ENCODE measurements around the gene WIPF3.

Gene WIPF3

GRCh38 chr7:29893351-29893965 is 87.2 kb downstream of the WIPF3 start:
- Histone ChIP-seq H3K4me1 (ENCODE audit: insufficient read depth, low read length, poor library complexity, severe bottlenecking) (no peaks in the 10 kb centered on the region), H2AFZ (ENCODE audit: low read length) (no peak overlapping the region), H4K20me1 (ENCODE audit: insufficient read depth, low read length, poor library complexity, severe bottlenecking) (no peaks in the 10 kb centered on the region), H3K9ac (ENCODE audit: low read depth, low read length, poor library complexity, severe bottlenecking) (no peak overlapping the region), H3K9me3 (ENCODE audit: insufficient read depth, low read depth, low read length) (no peaks in the 10 kb centered on the region), H3F3A (ENCODE audit: low read depth) (no peaks in the 10 kb centered on the region), H3K36me3 (ENCODE audit: insufficient read depth, low read length) (no peaks in the 10 kb centered on the region), H3K4me2 (ENCODE audit: low read depth, low read length, poor library complexity, severe bottlenecking) (no peak overlapping the region), H3K4me3 (ENCODE audit: low read length, poor library complexity, severe bottlenecking) (no peak overlapping the region), H3K79me2 (ENCODE audit: insufficient read depth, low read length) (no peaks in the 10 kb centered on the region), H3K27me3 (ENCODE audit: insufficient read depth, low read length, poor library complexity, severe bottlenecking) (no peaks in the 10 kb centered on the region), H3K9me2 (replicated peaks; ENCODE audit: low read depth, low read length) (no peaks in the 10 kb centered on the region)
- TF ChIP-seq, protein P1, sequence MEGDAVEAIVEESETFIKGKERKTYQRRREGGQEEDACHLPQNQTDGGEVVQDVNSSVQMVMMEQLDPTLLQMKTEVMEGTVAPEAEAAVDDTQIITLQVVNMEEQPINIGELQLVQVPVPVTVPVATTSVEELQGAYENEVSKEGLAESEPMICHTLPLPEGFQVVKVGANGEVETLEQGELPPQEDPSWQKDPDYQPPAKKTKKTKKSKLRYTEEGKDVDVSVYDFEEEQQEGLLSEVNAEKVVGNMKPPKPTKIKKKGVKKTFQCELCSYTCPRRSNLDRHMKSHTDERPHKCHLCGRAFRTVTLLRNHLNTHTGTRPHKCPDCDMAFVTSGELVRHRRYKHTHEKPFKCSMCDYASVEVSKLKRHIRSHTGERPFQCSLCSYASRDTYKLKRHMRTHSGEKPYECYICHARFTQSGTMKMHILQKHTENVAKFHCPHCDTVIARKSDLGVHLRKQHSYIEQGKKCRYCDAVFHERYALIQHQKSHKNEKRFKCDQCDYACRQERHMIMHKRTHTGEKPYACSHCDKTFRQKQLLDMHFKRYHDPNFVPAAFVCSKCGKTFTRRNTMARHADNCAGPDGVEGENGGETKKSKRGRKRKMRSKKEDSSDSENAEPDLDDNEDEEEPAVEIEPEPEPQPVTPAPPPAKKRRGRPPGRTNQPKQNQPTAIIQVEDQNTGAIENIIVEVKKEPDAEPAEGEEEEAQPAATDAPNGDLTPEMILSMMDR (conservative IDR thresholded peaks at IDR 0.05; ENCODE audit: low read length), result no peak
- TF ChIP-seq EZH2phosphoT487 (IDR thresholded peaks at IDR 0.05; ENCODE audit: borderline replicate concordance), result no peak

- H3K36me3 ChIP-seq (ENCODE audit: insufficient read depth, low read length), result no peaks in the 10 kb centered on the region
- H3K9me2 ChIP-seq (replicated peaks; ENCODE audit: low read depth, low read length), result no peaks in the 10 kb centered on the region
- H3K9ac ChIP-seq (ENCODE audit: low read depth, low read length, poor library complexity, severe bottlenecking), result no peak overlapping the region
- no peaks in the 10 kb centered on the region for H3F3A ChIP-seq (ENCODE audit: low read depth)
- TF ChIP-seq, protein P1 (conservative IDR thresholded peaks at IDR 0.05; ENCODE audit: low read length), result no peak
- TF ChIP-seq EZH2phosphoT487 (IDR thresholded peaks at IDR 0.05; ENCODE audit: borderline replicate concordance), result no peak
- no peak overlapping the region for H3K4me2 ChIP-seq (ENCODE audit: low read depth, low read length, poor library complexity, severe bottlenecking)
- no peaks in the 10 kb centered on the region for H3K9me3 ChIP-seq (ENCODE audit: insufficient read depth, low read depth, low read length)
- H3K27me3 ChIP-seq (ENCODE audit: insufficient read depth, low read length, poor library complexity, severe bottlenecking), result no peaks in the 10 kb centered on the region
- no peaks in the 10 kb centered on the region for H4K20me1 ChIP-seq (ENCODE audit: insufficient read depth, low read length, poor library complexity, severe bottlenecking)
- no peaks in the 10 kb centered on the region for H3K4me1 ChIP-seq (ENCODE audit: insufficient read depth, low read length, poor library complexity, severe bottlenecking)
- H2AFZ ChIP-seq (ENCODE audit: low read length), result no peak overlapping the region
- no peaks in the 10 kb centered on the region for H3K79me2 ChIP-seq (ENCODE audit: insufficient read depth, low read length)
- H3K4me3 ChIP-seq (ENCODE audit: low read length, poor library complexity, severe bottlenecking), result no peak overlapping the region
Observed at GRCh38 chr7:29894256-29894655, 87.9 kb downstream of the WIPF3 start.

- no peaks in the 10 kb centered on the region for H3K4me1 ChIP-seq (ENCODE audit: insufficient read depth, low read length, poor library complexity, severe bottlenecking)
- H3K27me3 ChIP-seq (ENCODE audit: insufficient read depth, low read length, poor library complexity, severe bottlenecking), result no peaks in the 10 kb centered on the region
- H3K4me3 ChIP-seq (ENCODE audit: low read length, poor library complexity, severe bottlenecking), result no peak overlapping the region
- no peak overlapping the region for H2AFZ ChIP-seq (ENCODE audit: low read length)
- no peaks in the 10 kb centered on the region for H3K9me3 ChIP-seq (ENCODE audit: insufficient read depth, low read depth, low read length)
- H4K20me1 ChIP-seq (ENCODE audit: insufficient read depth, low read length, poor library complexity, severe bottlenecking), result no peaks in the 10 kb centered on the region
- no peaks in the 10 kb centered on the region for H3K36me3 ChIP-seq (ENCODE audit: insufficient read depth, low read length)
- H3K9ac ChIP-seq (ENCODE audit: low read depth, low read length, poor library complexity, severe bottlenecking), result no peak overlapping the region
- no peaks in the 10 kb centered on the region for H3K9me2 ChIP-seq (replicated peaks; ENCODE audit: low read depth, low read length)
- TF ChIP-seq EZH2phosphoT487 (IDR thresholded peaks at IDR 0.05; ENCODE audit: borderline replicate concordance), result no peak
- TF ChIP-seq, protein P1 (conservative IDR thresholded peaks at IDR 0.05; ENCODE audit: low read length), result no peak
- H3F3A ChIP-seq (ENCODE audit: low read depth), result no peaks in the 10 kb centered on the region
- H3K4me2 ChIP-seq (ENCODE audit: low read depth, low read length, poor library complexity, severe bottlenecking), result no peak overlapping the region
- H3K79me2 ChIP-seq (ENCODE audit: insufficient read depth, low read length), result no peaks in the 10 kb centered on the region
Observed at GRCh38 chr7:29895559-29895958, 89.3 kb downstream of the WIPF3 start.

Data from Loucy (cell line).